ENCODE measurements around the gene SMAD2. TPM values are rescaled to one million over a fixed set of nuclear protein-coding genes. Genes with fewer than 3 reads are reported as not detected.

Gene SMAD2
- total RNA-seq, 1 experiment from 2014 or later: 121 TPM

GRCh38 chr18:47872426-47872825 is 58.0 kb downstream of the SMAD2 start:
- no peak overlapping the region for H3K9ac ChIP-seq (ENCODE audit: extremely low read depth, insufficient read length, low read length)
- H3K23ac ChIP-seq (ENCODE audit: insufficient read length, low read depth, low read length): no peak overlapping the region
- no peak overlapping the region for H4K5ac ChIP-seq (ENCODE audit: insufficient read length, low read depth, low read length)
- H2BK120ac ChIP-seq (ENCODE audit: low read depth, low read length, poor library complexity, severe bottlenecking): no peak overlapping the region
- no peak overlapping the region for H3K14ac ChIP-seq (ENCODE audit: insufficient read depth, low read length)
- H2BK12ac ChIP-seq (ENCODE audit: insufficient read length, low read depth, low read length): no peak overlapping the region
- peaks cover 6% of the 10 kb centered on the region for H3K79me1 ChIP-seq (ENCODE audit: insufficient read depth, low read depth, low read length, poor library complexity, severe bottlenecking)
- no peaks in the 10 kb centered on the region for H3K27me3 Mint-ChIP-seq (ENCODE audit: low read depth)
- no peak overlapping the region for H2BK5ac ChIP-seq (ENCODE audit: insufficient read length, low read length)
- H3K4me2 ChIP-seq (ENCODE audit: insufficient read depth, insufficient read length, low read length): no peak overlapping the region
- no peak for DNase-seq
- TF ChIP-seq CTCF (conservative IDR thresholded peaks at IDR 0.05): no peak
- H3K27ac ChIP-seq (ENCODE audit: insufficient read length, low read depth, low read length): no peak overlapping the region
- H3K4ac ChIP-seq (ENCODE audit: low read depth, low read length): no peak overlapping the region
- H4K91ac ChIP-seq (ENCODE audit: insufficient read length, low read depth, low read length): no peak overlapping the region
- no peak overlapping the region for H3K56ac ChIP-seq (ENCODE audit: insufficient read length, low read depth, low read length)
- no peak overlapping the region for H2AK5ac ChIP-seq (ENCODE audit: insufficient read length, low read length)
- H4K20me1 ChIP-seq (ENCODE audit: control insufficient read depth, insufficient read depth, insufficient read length): no peaks in the 10 kb centered on the region
- no peak overlapping the region for H3T11ph ChIP-seq (ENCODE audit: low read length)
- H3K27ac Mint-ChIP-seq: 0 out of 7 replicates have a peak overlapping the region, but pooled peaks of 1 of the 3 experiments have one; percentile 41
- H3K9me3 ChIP-seq (ENCODE audit: control insufficient read depth, low read depth, low read length): no peaks in the 10 kb centered on the region
- no peak overlapping the region for H2BK20ac ChIP-seq (ENCODE audit: low read depth, low read length, poor library complexity, severe bottlenecking)
- H3K9me3 Mint-ChIP-seq: no peaks in the 10 kb centered on the region
- no peak overlapping the region for H2BK15ac ChIP-seq (ENCODE audit: low read depth, low read length)
- H3K4me1 ChIP-seq (ENCODE audit: insufficient read depth, low read length): no peaks in the 10 kb centered on the region
- H3K18ac ChIP-seq (ENCODE audit: insufficient read length, low read depth, low read length): no peak overlapping the region
- peaks cover 19 to 23% of the 10 kb centered on the region in 2 experiments for H3K4me1 Mint-ChIP-seq
- WGBS (ENCODE audit: extremely low coverage, insufficient read length, low lambda C conversion rate): no CpG with 5 or more reads among the region's 6 CpGs
- H3K79me2 ChIP-seq (ENCODE audit: insufficient read depth, low read length): peaks cover 10% of the 10 kb centered on the region; the same call in 1 of the 2 replicates
- no peak overlapping the region for H4K8ac ChIP-seq (replicated peaks; ENCODE audit: insufficient read length, low read depth, low read length)
- no peaks in the 10 kb centered on the region for H3K27me3 ChIP-seq (ENCODE audit: insufficient read depth, low read length)
- no peaks in the 10 kb centered on the region for H3K23me2 ChIP-seq (ENCODE audit: insufficient read length, low read depth, low read length, poor library complexity, severe bottlenecking)
- no peak overlapping the region for H2AFZ ChIP-seq (ENCODE audit: low read length)
- peaks cover 9 to 19% (median 13%) of the 10 kb centered on the region in 3 experiments; a peak in 6 of 7 replicates for H3K36me3 Mint-ChIP-seq (ENCODE audit: insufficient read depth in 1 of 3, low read depth in 3 of 3)
- no peak overlapping the region for H3K4me3 Mint-ChIP-seq

All from H9 (cell line).